PC-3 (cell line): Measurements from ENCODE around the gene BAIAP2. TPM values are rescaled to one million over a fixed set of nuclear protein-coding genes. Genes with fewer than 3 reads are reported as not detected.
A peak's percentile ranks its signal among the peaks of the same experiment; 100 is the strongest.

Experiments
- ATAC-seq: fragments of 200-7000 bp; cut with Tn5 transposase; 2 replicates; pipeline ENCODE4 v1.9.1; 2020; ENCODE audit warnings: mild to moderate bottlenecking, moderate library complexity
- BruUV-seq: library from RNA; stranded (reverse); fragments of 400-500 nt; replicated peaks from 2 replicates; lab custom pipeline; 2021; lab: Mats Ljungman, UMichigan
- CTCF ChIA-PET: fragments of 300-600 bp; sonication (Branson Sonifier 250); formaldehyde crosslinking; loops from one replicate; lab custom pipeline; 2022; ENCODE audit warnings: antibody characterized with exemption; lab: Charles Lee
- POLR2A ChIA-PET: fragments of 300-600 bp; sonication (Branson Sonifier 250); formaldehyde crosslinking; loops from one replicate; lab custom pipeline; 2022; ENCODE audit warnings: antibody characterized with exemption; ENCODE audit not compliant: unreplicated experiment; lab: Charles Lee
- DNase-seq: peaks from one replicate; pipeline ENCODE4 v3.0.0-alpha.2; 2015
- H2AFZ ChIP-seq: fragments of 300-600 bp; sonication (generic); 2 replicates; pipeline ENCODE4 v1.6.0; 2016; ENCODE audit warnings: antibody characterized with exemption, low read length
- H3F3A ChIP-seq: fragments of 300-600 bp; sonication (generic); one replicate; pipeline ENCODE4 v1.6.0; 2017; ENCODE audit warnings: antibody characterized with exemption, low read length, control low read depth, mild to moderate bottlenecking; ENCODE audit not compliant: unreplicated experiment
- H3K27ac ChIP-seq: fragments of 300-600 bp; sonication (generic); 2 replicates; pipeline ENCODE4 v1.5.1; 2016; ENCODE audit warnings: mild to moderate bottlenecking, low read length
- H3K27me3 ChIP-seq: fragments of 300-600 bp; sonication (generic); 2 replicates; pipeline ENCODE4 v1.6.1; 2016; ENCODE audit warnings: low read length, mixed read lengths
- H3K36me3 ChIP-seq: fragments of 300-600 bp; sonication (generic); 2 replicates; pipeline ENCODE4 v1.6.1; 2016; ENCODE audit warnings: low read depth, mixed run types, low read length, mixed read lengths
- H3K4me1 ChIP-seq: fragments of 300-600 bp; sonication (generic); 2 replicates; pipeline ENCODE4 v1.5.1; 2016; ENCODE audit warnings: low read length; ENCODE audit not compliant: insufficient read depth
- H3K4me2 ChIP-seq: fragments of 300-600 bp; sonication (generic); 2 replicates; pipeline ENCODE4 v1.6.0; 2016; ENCODE audit warnings: low read length
- H3K4me3 ChIP-seq: fragments of 300-600 bp; sonication (generic); 2 replicates; pipeline ENCODE4 v1.5.1; 2016; ENCODE audit warnings: mild to moderate bottlenecking, low read length, mixed read lengths
- H3K79me2 ChIP-seq: fragments of 300-600 bp; sonication (generic); 2 replicates; pipeline ENCODE4 v1.6.1; 2017; ENCODE audit warnings: low read length, mixed read lengths
- H3K9ac ChIP-seq: fragments of 300-600 bp; sonication (generic); 2 replicates; pipeline ENCODE4 v1.6.0; 2016; ENCODE audit warnings: mild to moderate bottlenecking, low read length
- H3K9me2 ChIP-seq: fragments of 300-600 bp; sonication (generic); replicated peaks from 2 replicates; pipeline ENCODE4 v1.6.1; 2016; ENCODE audit warnings: mixed run types, low read length, mixed read lengths
- H3K9me3 ChIP-seq: fragments of 300-600 bp; sonication (generic); 2 replicates; pipeline ENCODE4 v1.6.1; 2016; ENCODE audit warnings: low read length, mixed read lengths
- H4K20me1 ChIP-seq: fragments of 300-600 bp; sonication (generic); 2 replicates; pipeline ENCODE4 v1.6.1; 2016; ENCODE audit warnings: low read length, mixed read lengths
- CTCF ChIP-seq: fragments of 300-600 bp; sonication (generic); conservative IDR thresholded peaks from 2 replicates; pipeline ENCODE4 v1.5.1; 2017; ENCODE audit warnings: antibody characterized with exemption, low read depth, mild to moderate bottlenecking, low read length
- EZH2 ChIP-seq: fragments of 300-600 bp; sonication (generic); IDR thresholded peaks from one replicate; pipeline ENCODE4 v1.6.1; 2017; ENCODE audit warnings: antibody characterized with exemption, mild to moderate bottlenecking, low read length; ENCODE audit not compliant: unreplicated experiment
- EZH2phosphoT487 ChIP-seq: fragments of 300-600 bp; sonication (generic); IDR thresholded peaks from 2 replicates; pipeline ENCODE4 v1.6.1; 2018; ENCODE audit warnings: mild to moderate bottlenecking, antibody characterized with exemption, low read length, borderline replicate concordance
- intact Hi-C: fragments of 100-400 bp; cut with micrococcal nuclease; formaldehyde crosslinking; loops from 2 replicates; pipeline ENCODE4 v1.9.0; 2023
- total RNA-seq: library from RNA; depleted of rRNA; stranded (reverse); fragments of >200 nt; gene quantifications from 2 replicates; pipeline ENCODE4 v1.2.3, GENCODE V29; 2014

BAIAP2 gene
- total RNA-seq, 1 experiment from 2014 or later = 56.9 TPM

DNA sequence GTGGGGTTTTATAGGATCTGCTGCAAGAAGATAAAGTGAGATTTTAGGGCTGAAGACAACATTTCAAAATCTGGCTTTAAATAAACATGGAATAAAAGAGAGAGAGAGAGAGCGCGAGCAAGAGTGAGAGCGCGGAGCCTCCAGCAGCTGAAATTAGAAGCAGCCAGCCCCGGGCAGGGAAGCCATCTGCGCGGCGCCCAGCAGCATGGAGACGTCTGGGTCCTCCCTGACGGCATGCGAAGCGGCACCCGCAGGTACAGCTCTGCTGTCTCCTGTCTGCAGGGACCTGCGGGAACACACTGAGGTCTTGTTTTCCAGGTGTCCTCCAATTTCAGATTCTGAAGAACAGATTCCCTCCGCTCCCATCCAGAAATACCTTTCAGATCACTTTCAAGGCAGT, 7.9 kb upstream of the BAIAP2 start:
- ATAC-seq = peak; percentile 31
- POLR2A ChIA-PET = no interaction called here
- intact Hi-C loops = no loop called here
- H2AFZ ChIP-seq = peak overlapping the region; percentile 65
- CTCF ChIA-PET = no interaction called here
- no peaks in the 10 kb centered on the region for H3K9me2 ChIP-seq
- H3K9me3 ChIP-seq = no peaks in the 10 kb centered on the region
- H3K79me2 ChIP-seq = no peaks in the 10 kb centered on the region
- BruUV-seq = no TSS peak
- H3K9ac ChIP-seq = no peak overlapping the region
- H3K4me2 ChIP-seq = peak overlapping the region; percentile 85
- no peaks in the 10 kb centered on the region for H3F3A ChIP-seq
- H4K20me1 ChIP-seq = no peaks in the 10 kb centered on the region
- peak overlapping the region; percentile 57 for H3K4me3 ChIP-seq
- no peak for TF ChIP-seq EZH2phosphoT487
- TF ChIP-seq CTCF = no peak
- TF ChIP-seq EZH2 = no peak
- H3K27ac ChIP-seq = no peak overlapping the region
- H3K36me3 ChIP-seq = no peaks in the 10 kb centered on the region
- peaks cover 27% of the 10 kb centered on the region for H3K27me3 ChIP-seq
- peaks cover 14% of the 10 kb centered on the region; the same call in 1 of the 2 replicates for H3K4me1 ChIP-seq
- DNase-seq = no peak

DNA sequence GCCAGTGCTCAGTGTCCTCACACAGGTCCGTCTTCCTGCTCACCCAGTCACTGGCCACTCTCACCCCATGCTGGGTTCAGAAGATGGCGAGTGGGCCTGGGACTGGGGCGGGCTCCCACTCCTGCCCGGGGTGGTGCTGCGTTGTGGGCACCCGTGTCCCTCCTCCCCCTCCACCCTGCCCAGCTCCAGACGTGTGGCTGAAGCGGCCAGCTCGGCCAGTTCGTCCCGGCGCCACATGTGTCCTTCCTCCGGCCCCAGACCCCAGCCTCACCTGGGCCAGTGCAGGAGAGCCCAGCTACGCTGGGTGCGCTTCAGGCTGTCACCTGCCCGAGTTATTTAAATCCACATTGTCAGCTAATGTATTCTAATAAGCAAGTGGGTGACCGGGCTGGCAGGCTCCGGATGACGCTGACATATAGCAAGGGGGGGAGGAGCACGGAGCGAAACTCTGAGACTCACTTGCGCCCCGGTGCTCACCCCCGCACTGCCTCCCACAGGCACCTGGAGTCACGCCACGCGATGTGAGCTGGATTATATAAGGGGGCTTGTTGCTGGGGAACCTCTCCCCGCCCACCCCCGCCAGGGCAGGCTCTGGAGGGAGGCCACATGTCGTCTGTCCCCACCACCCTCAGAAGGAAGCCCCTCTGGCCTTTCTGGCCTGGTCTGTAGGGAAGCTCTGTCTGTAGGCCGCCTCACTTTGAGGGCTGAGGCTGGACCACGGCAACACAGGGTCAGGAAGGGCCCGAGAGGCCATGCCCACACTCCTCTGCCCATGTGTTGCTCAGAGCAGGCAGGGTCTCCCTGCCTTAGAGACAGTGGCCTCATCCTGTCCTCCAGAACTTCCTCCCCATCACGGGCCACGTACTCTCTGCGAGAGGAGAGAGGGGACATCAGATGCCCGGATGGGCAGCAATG, 7.1 kb upstream of the BAIAP2 start:
- no peaks in the 10 kb centered on the region for H3K36me3 ChIP-seq
- BruUV-seq = no TSS peak
- peak; percentile 35 for ATAC-seq
- H3K4me1 ChIP-seq = peaks cover 14% of the 10 kb centered on the region; the same call in 1 of the 2 replicates
- POLR2A ChIA-PET = no interaction called here
- no peak overlapping the region for H3K27ac ChIP-seq
- H3F3A ChIP-seq = no peaks in the 10 kb centered on the region
- no peaks in the 10 kb centered on the region for H3K9me3 ChIP-seq
- H4K20me1 ChIP-seq = no peaks in the 10 kb centered on the region
- DNase-seq = peak; percentile 25
- H3K4me2 ChIP-seq = peak overlapping the region; percentile 85
- H3K27me3 ChIP-seq = peaks cover 27% of the 10 kb centered on the region
- CTCF ChIA-PET = no interaction called here
- no peak for TF ChIP-seq CTCF
- no peak for TF ChIP-seq EZH2phosphoT487
- TF ChIP-seq EZH2 = no peak
- H2AFZ ChIP-seq = peak overlapping the region; percentile 65
- H3K4me3 ChIP-seq = peak overlapping the region; percentile 57
- H3K9me2 ChIP-seq = no peaks in the 10 kb centered on the region
- H3K9ac ChIP-seq = no peak overlapping the region
- H3K79me2 ChIP-seq = no peaks in the 10 kb centered on the region
- intact Hi-C loops = no loop called here

DNA sequence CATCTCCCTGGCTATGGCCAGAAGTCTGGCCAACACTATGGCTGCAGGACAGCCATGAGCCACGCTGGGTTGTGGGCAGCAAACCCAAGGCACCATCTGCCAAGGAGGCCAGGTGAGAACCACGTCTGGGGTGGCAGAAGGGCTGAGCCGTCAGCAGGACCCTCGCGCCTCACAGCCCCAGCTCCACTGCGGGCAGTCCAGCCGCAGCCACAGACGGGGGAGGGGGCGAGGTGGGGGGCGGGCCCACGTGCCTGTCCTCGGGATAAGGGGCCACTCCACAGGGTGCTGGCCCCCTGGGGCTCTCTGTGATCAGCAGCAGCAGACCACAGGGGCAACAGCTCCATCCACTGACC, 6.5 kb upstream of the BAIAP2 start:
- intact Hi-C loops = no loop called here
- H3K4me2 ChIP-seq = no peak overlapping the region; the same call in 1 of the 2 replicates
- no peak for TF ChIP-seq EZH2phosphoT487
- TF ChIP-seq CTCF = no peak
- no peak for TF ChIP-seq EZH2
- peaks cover 15% of the 10 kb centered on the region for H3K4me1 ChIP-seq
- no peak overlapping the region for H2AFZ ChIP-seq
- no peaks in the 10 kb centered on the region for H3K79me2 ChIP-seq
- H3K36me3 ChIP-seq = no peaks in the 10 kb centered on the region
- DNase-seq (no peak), ATAC-seq (no peak)
- no peaks in the 10 kb centered on the region for H3K9me2 ChIP-seq
- no TSS peak for BruUV-seq
- no peak overlapping the region for H3K4me3 ChIP-seq
- ChIA-PET CTCF (no interaction called here), POLR2A (no interaction called here)
- no peak overlapping the region for H3K27ac ChIP-seq
- no peaks in the 10 kb centered on the region for H4K20me1 ChIP-seq
- no peaks in the 10 kb centered on the region for H3F3A ChIP-seq
- peaks cover 27% of the 10 kb centered on the region for H3K27me3 ChIP-seq
- no peak overlapping the region for H3K9ac ChIP-seq
- H3K9me3 ChIP-seq = no peaks in the 10 kb centered on the region
